DMS79 treated with DMSO at 0.1 percent for 48 hours (cell line): ENCODE results near the gene EMC8.

Experiments
- DNase-seq: peaks from one replicate; lab custom pipeline; 2025; lab: John Stamatoyannopoulos, UW

Gene EMC8

DNA sequence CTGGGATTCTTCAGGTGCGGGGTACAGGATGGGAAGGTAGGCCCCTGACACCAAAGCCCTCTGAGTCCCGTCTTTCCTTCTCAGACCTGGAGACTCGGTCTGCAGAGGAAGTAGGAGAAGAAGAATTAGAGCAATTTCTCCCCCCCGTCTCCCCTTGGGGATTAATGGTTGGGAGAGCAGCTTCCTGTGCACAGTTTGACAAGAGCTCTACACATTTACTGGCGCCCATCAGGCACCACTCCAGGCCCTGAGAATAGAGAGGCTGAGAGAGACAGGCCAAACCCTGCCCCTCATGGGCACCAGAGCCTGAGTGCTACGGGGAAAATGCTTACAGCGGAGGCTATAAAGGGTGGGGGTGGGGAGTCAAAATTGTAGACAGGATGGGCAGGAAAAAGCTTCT, 44.9 kb downstream of the EMC8 start:
- DNase-seq = peak; percentile 50

DNA sequence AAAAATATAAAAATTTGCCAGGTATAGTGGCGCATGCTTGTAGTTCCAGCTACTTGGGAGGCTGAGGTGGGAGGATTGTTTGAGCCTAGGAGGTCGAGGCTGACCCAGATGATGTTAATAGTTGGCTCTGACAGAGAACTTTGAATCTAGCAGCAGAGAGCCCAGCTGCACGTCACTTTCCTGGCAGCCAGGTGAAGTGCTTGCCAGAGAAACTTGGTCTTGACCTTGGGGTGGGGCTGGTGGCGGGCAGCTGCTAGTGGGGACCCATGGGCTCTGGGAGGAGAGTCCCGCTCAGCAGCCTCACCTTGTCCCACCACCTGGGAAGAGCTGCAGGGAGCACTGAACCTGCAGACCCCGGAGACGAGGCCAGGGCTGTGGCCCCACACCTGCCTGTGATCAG, 45.4 kb downstream of the EMC8 start:
- DNase-seq = no peak

DNA sequence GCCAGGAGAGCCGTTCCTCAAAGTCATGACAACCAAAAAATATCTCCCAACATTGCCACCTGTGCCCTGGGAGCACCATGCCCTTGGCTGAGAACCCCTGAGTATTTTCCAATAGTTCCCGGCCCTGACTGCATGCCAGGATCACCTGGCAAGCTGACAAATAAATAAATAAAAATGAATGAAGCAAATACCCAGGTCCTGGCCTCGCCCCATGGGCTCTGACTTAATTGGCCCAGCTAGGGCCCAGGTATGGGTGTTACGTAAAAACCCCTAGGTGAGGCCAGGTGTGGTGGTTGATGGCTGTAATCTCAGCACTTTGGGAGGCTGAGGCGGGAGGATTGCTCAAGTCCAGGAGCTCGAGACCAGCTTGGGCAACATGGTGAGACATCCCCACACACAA, 45.8 kb downstream of the EMC8 start:
- peak; percentile 32 for DNase-seq

DNA sequence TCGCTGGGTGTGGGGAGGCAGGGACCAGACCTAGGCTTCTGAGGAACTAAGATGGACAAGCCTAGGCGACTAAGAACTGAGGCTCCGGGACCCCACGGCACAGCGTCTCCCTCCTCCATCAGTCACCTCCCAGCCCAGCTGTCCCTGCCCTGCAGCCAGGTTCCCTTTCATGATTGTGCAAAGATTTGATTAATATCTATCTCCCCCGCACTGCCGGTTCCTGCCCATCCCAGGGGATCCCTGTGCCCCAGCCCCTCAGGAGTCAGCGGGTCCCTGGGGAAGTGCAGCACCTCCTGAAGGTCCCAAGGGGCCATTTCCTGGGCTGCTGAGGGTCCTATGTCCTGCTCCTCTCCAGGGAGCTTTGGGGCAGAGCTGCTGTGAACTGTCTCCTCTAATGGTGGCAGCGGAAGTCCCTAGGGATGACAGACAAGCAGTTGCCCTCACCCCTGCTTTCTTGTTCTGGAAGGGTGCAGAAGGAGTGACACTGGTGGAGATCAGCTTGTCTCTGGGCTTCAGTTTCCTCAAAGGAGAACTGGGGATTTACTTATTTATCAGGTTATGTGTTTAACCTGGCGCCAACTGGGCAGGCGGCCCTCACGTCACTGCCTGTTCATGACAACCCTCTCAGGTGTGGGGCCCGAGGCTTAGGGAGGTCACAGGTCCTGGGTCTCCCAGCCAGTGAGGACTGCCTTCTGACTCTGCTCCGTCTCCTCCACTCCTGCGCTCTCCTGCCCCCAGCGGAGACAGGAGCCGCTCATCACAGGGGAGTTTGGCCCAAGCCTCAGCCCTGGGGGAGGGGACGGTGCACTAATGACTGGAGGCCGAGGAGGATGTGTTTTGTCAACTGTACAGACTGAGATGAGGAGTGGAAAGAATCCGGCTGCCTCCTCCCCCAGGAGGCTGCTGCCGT, 46.6 kb downstream of the EMC8 start:
- DNase-seq = no peak

DNA sequence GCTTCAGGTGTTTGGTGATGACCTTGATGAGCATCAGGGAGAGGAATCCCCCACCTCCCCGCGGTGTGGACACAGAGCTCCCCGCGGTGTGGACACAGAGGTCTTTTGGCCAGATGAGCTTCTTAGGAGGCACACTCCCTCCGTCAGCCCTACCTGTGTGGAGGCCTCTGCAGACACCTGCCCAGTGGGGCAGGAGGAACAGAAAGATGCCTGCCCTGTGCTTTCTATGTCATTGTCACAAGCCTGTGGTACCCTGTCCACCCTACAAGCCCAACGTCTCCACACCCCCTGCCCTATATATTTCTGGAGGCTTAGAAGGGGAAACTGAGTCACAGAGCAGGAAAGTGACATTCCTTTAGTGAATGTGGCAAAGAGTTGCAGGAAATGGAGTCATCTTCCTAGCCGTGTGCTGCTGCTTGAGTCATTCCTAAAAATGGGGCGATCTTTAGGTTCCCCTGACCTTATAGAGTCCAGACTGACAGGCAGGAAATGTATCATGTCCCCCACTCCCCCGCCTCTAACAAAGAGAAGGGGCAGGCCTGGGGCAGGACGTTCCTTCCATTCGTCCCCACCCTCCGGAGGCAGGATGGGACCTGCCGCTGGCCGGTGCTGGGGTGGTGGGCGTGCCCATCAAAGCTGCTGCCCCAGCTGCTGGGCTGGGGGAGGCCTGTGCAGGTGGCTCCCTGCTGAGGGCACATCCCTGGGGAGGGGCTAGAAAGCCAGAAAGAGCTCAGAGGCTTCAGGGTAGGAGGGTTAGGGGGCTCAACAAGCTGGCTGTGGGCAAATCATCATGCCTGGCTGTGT, 47.4 kb downstream of the EMC8 start:
- no peak for DNase-seq

DNA sequence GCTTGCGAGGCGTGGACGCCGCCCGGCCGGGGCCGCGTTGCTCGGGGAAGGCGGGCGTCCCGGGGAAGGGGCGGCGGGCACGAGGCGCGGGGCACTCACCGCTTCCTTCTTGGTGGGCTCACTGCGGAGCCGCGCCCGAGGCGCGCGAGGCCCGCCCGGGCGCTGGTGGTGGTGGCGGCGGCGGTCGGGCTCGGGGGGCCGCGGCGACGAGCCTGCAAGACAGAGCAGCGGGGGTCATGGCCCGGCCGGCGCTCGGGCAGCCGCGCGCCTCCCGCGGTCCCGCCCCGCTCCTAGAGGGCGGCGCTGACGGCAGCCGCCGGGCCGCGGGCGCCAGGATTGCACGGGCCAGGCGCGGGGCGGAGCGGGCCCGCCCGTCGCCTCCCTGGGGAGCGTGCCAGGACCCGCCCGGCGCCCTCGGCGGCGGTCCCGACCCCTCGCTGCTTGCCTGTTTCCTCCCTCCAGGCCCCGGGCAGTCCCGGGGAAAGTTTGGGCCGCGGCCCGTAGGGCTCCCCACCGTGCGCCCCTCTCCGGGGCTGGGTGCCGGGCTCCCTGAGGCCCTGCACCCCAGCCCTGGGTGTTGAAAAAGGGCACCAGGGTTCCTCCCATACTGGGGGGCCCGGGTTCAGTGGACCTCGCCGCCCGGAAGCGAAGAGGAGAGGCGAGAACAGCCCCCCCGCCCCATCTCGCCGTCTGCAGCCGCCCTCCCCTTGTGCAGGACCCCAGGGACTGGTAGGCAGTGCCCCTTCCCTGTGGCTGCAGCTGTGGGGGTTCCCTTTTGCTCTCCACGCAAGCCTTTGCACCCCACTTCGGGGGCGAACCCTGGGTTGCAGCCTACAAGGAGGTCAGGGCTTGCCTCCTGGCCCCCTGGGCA, 48.3 kb downstream of the EMC8 start, which contains the start of gene C16orf74:
C16orf74 (minus strand) TSS at position 270 of the 871 bp plus-strand sequence. CDS start 15,879 bp downstream, outside the sequence.
- no peak for DNase-seq

DNA sequence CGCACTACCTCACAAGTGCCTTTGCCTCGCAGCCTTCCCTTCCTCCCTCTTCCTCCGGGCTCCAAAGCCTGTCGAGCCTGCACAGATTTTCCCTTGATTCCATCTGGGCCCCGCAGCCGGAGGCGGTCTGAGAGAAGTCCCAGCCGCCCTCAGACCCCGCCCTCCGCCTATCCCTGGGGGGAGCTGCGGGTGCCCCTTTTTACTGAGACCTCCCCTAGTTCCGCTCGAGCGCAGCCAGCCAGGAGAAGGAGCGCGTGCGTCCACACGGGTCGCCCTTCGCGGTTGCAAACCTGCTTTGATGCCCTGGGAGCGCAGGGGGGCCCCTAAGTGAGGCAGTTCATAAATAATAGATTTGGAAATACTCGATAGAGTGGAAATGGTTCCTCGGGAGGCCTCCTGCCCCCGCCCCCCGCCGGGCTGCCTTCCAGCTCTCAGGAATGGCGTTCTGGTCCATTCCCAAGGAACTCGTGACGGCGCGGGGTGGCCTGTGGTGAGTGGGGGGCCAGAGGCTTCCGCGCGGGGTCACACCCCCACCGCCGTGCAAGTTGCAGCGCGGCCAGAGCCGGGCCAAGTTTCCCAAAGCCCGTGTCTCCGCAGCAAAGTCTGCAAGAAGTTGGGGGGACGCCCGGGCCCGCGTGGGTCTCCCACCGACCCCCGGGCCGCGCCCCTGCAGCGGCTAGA, 49.1 kb downstream of the EMC8 start:
- DNase-seq = no peak

DNA sequence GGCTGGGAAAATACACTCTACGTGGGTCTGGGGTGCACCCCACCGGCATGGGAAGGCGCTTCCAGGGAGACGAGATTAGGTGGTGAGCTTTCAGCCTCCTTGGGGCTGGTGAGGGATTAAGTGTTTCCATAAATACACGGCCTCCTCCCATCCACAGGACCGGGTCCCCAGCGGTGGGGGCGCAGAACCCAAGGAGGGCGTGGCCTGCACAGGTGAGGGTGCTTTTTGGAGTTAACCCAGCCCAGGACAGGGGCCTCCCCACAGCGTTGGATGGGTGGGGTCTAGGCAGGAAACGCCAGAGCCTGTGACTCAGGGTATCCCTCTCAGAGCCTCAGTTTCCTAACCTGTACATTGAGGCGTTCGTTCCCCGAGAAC, 49.6 kb downstream of the EMC8 start:
- no peak for DNase-seq

DNA sequence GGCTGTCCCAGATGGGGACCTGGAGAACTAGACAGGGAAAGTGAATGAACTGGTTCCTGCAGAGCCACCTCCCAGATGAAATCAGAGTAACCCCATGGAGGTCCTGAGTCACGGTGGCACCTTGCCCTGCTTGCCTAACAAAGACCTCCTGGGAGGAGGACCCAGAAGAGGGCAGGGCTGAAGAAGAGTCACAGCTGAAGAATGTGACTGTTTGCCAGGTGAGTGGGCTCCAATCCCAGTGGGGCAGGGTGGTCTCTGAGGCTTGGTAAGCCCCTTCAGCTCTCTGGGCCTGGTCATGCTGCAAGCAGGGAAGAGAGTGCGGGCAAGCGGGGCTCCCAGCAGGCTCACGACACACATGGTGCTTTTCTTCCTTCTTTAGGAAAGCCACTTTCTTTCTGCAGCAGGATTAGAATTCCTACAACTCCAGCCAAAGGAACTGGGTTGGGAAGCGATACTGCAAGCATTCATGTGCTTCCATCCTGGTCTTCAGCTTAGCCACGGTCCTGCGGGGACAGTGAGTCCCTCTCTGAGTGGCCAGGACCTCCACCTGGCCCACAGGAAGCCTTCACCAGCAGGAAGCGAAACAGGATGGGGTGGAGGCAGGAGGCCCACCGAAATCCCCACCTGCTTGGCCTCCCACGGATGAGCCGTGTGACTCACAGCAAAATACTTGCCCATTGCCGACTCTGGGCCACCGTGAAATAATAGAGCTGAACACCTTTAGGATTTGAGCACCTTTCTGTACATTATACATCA, 52.7 kb downstream of the EMC8 start:
- DNase-seq = no peak

DNA sequence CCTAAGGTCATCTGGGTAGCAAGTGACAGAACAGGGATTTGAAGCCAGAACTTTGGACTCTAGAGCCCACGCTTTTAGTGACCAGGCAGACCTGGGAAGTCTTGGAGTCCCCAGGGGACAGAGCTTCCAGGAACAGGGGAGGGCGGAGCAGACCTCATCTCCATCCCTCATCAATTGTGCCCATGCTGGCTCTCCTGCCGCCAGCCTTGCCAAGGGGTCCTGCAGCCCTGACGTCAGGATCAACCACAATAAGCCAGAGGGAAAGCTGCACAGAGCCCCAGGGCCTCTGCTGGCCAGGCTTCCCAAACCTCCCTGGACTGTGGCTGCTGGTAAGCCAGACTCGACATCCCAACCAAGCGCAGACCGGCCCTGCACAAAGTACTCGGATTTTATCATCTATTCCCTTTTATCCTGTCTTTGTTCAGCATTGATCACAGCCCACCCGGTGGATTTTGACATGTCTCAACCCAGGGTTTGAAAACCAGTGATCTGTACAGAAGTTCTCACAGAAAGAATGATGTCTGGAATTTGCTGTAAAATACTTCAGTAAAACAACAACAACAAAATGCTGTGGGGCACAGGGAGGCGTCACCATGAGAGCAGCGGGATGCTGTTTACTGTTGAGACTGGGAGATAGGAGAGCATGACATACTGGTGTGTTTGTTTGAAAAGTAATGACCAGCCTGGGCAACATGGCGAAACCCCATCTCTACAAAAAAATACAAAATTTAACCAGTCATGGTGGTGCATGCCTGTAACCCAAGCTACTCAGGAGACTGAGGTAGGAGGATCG, 60.2 kb downstream of the EMC8 start:
- no peak for DNase-seq

DNA sequence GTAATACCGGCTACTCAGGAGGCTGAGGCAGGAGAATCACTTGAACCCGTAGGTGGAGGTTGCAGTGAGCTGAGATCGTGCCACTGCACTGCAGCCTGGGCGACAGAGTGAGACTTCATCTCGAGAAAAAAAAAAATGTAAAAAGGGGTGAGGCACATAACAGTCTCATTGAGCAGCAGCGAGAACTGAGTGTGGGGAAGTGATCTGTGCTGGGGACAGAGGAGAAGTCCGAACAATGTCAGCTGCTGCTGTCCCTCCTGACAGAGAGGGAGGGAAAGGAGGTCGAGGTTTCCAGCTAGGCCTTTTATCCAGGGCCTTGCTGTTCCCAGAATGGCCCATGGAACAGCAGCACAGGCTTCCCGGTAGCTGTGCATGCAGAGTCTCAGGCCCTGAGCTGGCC, 62.4 kb downstream of the EMC8 start:
- no peak for DNase-seq

DNA sequence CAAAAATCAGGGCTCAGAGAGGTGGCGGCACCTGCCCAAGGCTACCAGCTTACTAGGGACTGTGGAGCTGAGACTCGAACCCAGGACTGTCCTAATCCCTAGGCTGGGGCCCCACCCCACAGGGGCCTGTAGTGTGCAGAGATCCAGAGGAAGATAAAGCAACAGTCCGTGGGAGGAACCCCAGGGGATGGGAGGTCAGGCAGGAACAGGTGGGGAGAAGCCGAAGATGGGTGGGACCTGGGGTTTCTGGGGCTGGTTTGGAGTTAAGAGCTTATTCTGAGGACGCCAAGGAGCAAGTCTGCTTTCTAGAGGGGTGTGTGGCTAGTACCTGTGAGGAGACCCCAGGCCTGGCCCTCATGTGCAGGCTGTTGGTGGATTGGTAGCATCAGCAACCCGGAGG, 63.4 kb downstream of the EMC8 start:
- DNase-seq = no peak

DNA sequence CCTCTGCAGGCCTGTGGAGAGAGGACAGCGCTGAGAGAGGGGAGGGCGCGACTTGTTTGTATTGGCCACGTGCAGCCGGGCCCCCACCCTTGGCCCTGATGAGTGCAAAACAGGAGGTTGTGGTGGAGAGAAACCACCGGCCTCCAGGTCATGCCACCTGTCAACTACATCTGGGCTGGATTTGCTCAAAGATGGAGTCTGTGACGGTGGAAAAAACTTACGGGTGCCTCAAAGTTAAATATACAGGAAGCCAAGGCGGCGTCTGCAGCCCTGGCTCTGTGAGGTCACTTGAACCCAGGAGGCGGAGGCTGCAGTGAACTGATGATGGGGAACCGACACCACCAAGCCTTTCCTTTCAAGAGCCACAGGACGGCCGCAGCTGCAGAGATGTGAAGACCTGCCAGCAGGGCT, 64.1 kb downstream of the EMC8 start:
- DNase-seq = no peak

DNA sequence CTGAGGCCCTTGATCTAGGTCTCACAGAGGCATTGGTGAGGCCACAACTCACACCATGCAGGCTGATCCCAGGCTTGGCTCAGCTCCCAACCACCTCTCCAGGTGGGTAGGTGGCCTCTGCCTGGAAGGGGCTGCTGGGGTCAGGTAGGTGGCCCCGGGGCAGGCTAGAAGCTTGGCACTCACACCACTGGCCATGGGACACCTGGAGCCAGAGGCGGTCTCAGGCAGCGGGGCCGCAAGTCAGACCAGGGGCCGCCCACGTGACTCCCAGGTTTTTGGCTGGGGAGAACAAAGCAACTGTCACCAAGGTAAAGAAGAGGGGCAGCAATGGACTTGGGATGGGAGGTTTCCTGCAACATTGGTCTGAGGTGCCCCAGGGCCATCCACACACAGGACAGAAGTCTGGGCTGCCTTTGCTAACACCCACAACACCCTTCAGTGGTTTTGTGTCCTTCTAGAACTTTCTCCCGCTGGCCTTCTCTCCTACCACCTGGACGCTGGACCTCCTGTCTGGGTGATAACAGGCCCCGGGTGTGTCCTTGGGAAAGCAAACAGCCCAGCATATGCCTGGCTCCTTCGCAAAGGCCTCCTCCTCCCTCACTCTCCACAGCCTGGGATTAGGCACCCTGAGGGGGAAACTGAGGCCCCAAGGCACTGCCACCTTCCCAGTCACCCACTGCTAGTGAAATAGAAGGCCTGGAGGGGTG, 64.9 kb downstream of the EMC8 start:
- no peak for DNase-seq

DNA sequence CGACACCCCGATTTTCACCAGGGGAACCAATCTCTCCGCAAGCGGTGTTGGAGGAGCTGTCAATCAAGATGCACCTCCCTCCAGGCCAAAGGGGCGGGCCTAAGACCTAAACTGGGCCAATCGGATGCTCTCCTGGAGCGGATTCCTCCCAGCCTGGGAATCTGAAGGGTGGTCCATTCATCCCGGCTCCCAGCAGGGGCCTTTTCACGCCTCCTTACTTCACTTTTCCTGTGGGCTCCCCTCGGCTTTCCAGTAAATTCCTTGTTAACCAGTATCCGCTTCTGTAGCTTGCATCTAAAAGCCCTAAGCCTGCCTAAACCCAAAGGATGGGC, 65.5 kb downstream of the EMC8 start:
- no peak for DNase-seq

DNA sequence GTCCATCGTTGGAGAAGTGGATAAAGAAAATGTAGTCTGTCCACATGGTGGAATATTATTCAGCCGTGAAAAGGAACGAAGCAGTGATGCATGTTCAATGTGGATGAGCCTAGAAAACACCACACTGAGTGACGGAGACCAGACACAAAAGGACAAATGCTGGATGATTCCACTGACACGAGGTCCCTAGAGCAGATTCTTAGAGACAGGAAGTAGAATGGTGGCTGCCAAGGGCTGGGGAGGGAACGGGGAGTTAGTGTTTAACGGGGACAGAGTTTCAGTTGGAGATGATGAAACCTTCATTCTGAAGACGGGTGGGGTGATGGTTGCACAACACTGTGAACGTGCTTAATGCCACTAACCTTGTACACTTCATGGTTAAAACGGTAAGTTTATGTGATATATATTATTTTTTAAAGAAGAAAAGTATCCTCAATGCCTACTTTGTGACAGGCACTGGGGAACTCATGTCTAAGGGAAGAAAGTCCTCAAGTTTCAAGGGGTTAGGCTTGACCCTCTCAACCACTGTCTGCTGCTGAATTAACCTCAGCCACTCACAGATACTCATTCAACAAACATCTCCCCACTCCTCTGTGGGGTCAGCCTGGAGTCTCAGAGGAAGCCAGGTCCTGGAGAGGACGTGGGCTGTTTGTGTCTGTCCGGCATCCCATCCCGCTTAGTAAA, 66.0 kb downstream of the EMC8 start:
- DNase-seq = no peak

DNA sequence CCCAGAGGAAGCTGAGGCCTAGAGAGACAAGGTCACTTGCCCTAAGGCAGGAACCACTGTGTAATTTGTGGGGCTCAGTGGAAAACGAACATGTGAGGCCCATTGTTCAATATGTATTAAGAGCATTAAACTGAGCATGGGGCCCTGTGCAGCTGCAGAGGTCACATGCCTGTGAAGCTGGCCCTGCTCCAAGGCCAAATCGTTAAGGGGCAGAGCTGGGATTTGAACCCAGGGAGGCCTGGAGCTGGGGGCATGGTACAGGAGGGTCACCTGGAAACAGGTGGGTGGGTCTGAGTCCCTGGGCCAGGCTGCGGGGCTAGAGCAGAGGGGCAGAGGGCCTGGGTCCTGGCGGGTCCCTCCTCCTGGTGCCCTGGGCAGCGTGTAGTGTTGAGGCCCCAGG, 68.2 kb downstream of the EMC8 start:
- no peak for DNase-seq

DNA sequence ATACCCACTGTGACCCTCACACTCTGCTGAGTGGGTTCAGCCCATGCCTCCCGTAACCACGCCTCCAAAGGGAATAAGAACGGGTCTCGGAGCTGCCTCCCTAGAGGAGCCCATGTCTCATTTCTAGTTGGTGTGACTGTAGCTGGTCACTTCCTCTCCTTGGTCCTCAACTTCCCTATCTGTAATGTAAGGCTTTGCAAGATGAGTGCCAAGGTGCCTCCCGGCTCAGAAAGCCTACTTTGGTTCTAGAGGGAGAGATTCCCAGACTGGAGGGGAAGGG, 69.2 kb downstream of the EMC8 start:
- no peak for DNase-seq
